Endodermal cell (in vitro differentiated cells): ENCODE results near the gene LYSMD4. TPM values are rescaled to one million over a fixed set of nuclear protein-coding genes. Genes with fewer than 3 reads are reported as not detected.
"Not testable (repeated sequence)": the region's sequence is repeated elsewhere in the genome, so short reads cannot be mapped to it uniquely, and the experiment has no call there.

Experiments
- DNase-seq: peaks from one replicate; pipeline ENCODE4 v3.0.0-alpha.2; 2017
- H3K27ac ChIP-seq: 2 replicates; pipeline ENCODE4 v1.5.1; 2013; ENCODE audit warnings: mild to moderate bottlenecking, low read depth, low read length, moderate library complexity
- H3K27me3 ChIP-seq: 2 replicates; pipeline ENCODE4 v1.6.1; 2013; ENCODE audit warnings: mild to moderate bottlenecking, low read length, moderate library complexity; ENCODE audit not compliant: insufficient read depth, control insufficient read depth, poor library complexity, severe bottlenecking
- H3K36me3 ChIP-seq: 2 replicates; pipeline ENCODE4 v1.7.0; 2013; ENCODE audit warnings: mild to moderate bottlenecking, low read length, moderate library complexity; ENCODE audit not compliant: control insufficient read depth, insufficient read depth
- H3K4me1 ChIP-seq: one replicate; pipeline ENCODE4 v1.7.0; 2013; ENCODE audit warnings: low read length; ENCODE audit not compliant: control insufficient read depth, insufficient read depth
- H3K4me3 ChIP-seq: 2 replicates; pipeline ENCODE4 v1.5.1; 2013; ENCODE audit warnings: mild to moderate bottlenecking, low read length, moderate library complexity
- H3K9ac ChIP-seq: 2 replicates; pipeline ENCODE4 v1.6.1; 2013; ENCODE audit warnings: mild to moderate bottlenecking, low read length, moderate library complexity; ENCODE audit not compliant: poor library complexity, severe bottlenecking; ENCODE audit errors: extremely low read depth
- H3K9me3 ChIP-seq: 2 replicates; pipeline ENCODE4 v1.6.1; 2013; ENCODE audit warnings: mild to moderate bottlenecking, low read length, moderate library complexity; ENCODE audit not compliant: control insufficient read depth
- H3K27ac Mint-ChIP-seq: 2 replicates; pipeline ENCODE4 v1.8.0; 2020; ENCODE audit warnings: mixed read lengths
- H3K27me3 Mint-ChIP-seq: 2 replicates; pipeline ENCODE4 v1.8.0; 2021; ENCODE audit warnings: mild to moderate bottlenecking, mixed read lengths; ENCODE audit not compliant: insufficient read depth
- H3K36me3 Mint-ChIP-seq: 2 replicates; pipeline ENCODE4 v1.8.0; 2020; ENCODE audit warnings: low read depth, mixed read lengths
- H3K4me1 Mint-ChIP-seq: 2 replicates; pipeline ENCODE4 v1.8.0; 2020; ENCODE audit warnings: mixed read lengths
- H3K4me3 Mint-ChIP-seq: 2 replicates; pipeline ENCODE4 v1.8.0; 2020; ENCODE audit warnings: mild to moderate bottlenecking, moderate library complexity, mixed read lengths
- H3K9me3 Mint-ChIP-seq: 2 replicates; pipeline ENCODE4 v1.8.0; 2020; ENCODE audit warnings: mild to moderate bottlenecking, mixed read lengths
- CTCF ChIP-seq: fragments of 200-600 bp; sonication (generic); conservative IDR thresholded peaks from 2 replicates; pipeline ENCODE4 v1.5.0; 2021; ENCODE audit warnings: antibody characterized with exemption, mild to moderate bottlenecking
- WGBS, 2 experiments: methylation state at CpG; one replicate each; pipeline versions ENCODE4 v1.1.5 to v1.1.7; 2013; ENCODE audit warnings: missing lambda C conversion rate in 2 of 2, mixed read lengths in 1 of 2; ENCODE audit not compliant: insufficient coverage in 1 of 2, insufficient read length in 1 of 2; 5-methylcytosine and 5-hydroxymethylcytosine counted together
- total RNA-seq, 2 donors: library from RNA; stranded (reverse); fragmentation: NEBNext Ultra II Directional in 1 of 2; extraction: Animal tissue kit (Norgen Biotek cat#: 25700) in 1 of 2; gene quantifications; 2 replicates in 1 of 2; 3 replicates in 1 of 2; pipeline ENCODE4 v1.2.1, GENCODE V29; 2021

LYSMD4 gene
- total RNA-seq, 2 donors from 2014 or later: 8.9 to 12.6 TPM

GRCh38 chr15:99735868-99736267 lies 2.6 kb upstream of the LYSMD4 start:
- WGBS, 2 experiments: 90 to 92% methylated on average over 3 to 4 of the region's 4 CpGs
- Histone ChIP-seq H3K4me1 (peaks cover 7% of the 10 kb centered on the region), H3K9ac (no peak overlapping the region), H3K9me3 (no peaks in the 10 kb centered on the region), H3K27ac (no peak overlapping the region), H3K4me3 (no peak overlapping the region), H3K27me3 (peaks cover 47% of the 10 kb centered on the region), H3K36me3 (no peaks in the 10 kb centered on the region)
- Mint-ChIP-seq H3K4me3 (no peak overlapping the region), H3K27me3 (peaks cover 55% of the 10 kb centered on the region), H3K27ac (no peak overlapping the region), H3K9me3 (no peaks in the 10 kb centered on the region), H3K4me1 (peaks cover 19% of the 10 kb centered on the region), H3K36me3 (no peaks in the 10 kb centered on the region)
- DNase-seq: no peak
- no peak for TF ChIP-seq CTCF

- no peaks in the 10 kb centered on the region for H3K9me3 Mint-ChIP-seq
Observed at GRCh38 chr15:99734575-99734974, 1.3 kb upstream of the LYSMD4 start.

GRCh38 chr15:99734040-99734291 lies 729 bp upstream of the LYSMD4 start:
- peak overlapping the region; percentile 70 for H3K4me3 Mint-ChIP-seq
- not testable (repeated sequence) for H3K27ac ChIP-seq, H3K36me3 ChIP-seq, H3K36me3 Mint-ChIP-seq, DNase-seq, H3K4me1 ChIP-seq, H3K9me3 ChIP-seq, H3K9me3 Mint-ChIP-seq
- H3K9ac ChIP-seq: peak overlapping the region; percentile 35
- peak overlapping the region; percentile 94 for H3K27ac Mint-ChIP-seq
- peaks cover 23% of the 10 kb centered on the region for H3K4me1 Mint-ChIP-seq
- peak overlapping the region; percentile 19 for H3K4me3 ChIP-seq
- WGBS, 2 experiments: 96 to 98% methylated on average over 6 to 13 of the region's 13 CpGs
- peaks cover 47% of the 10 kb centered on the region for H3K27me3 Mint-ChIP-seq
- H3K27me3 ChIP-seq: peaks cover 38% of the 10 kb centered on the region

More at GRCh38 chr15:99734575-99734974, 1.3 kb upstream of the LYSMD4 start:
- Mint-ChIP-seq H3K4me1 (peaks cover 23% of the 10 kb centered on the region), H3K27ac (no peak overlapping the region), H3K36me3 (peaks cover 4% of the 10 kb centered on the region), H3K4me3 (peak overlapping the region; percentile 70), H3K27me3 (peaks cover 52% of the 10 kb centered on the region)
- Histone ChIP-seq H3K27ac (no peak overlapping the region), H3K36me3 (no peaks in the 10 kb centered on the region), H3K9ac (no peak overlapping the region), H3K27me3 (peaks cover 44% of the 10 kb centered on the region), H3K4me3 (no peak overlapping the region), H3K4me1 (peaks cover 7% of the 10 kb centered on the region), H3K9me3 (no peaks in the 10 kb centered on the region)
- TF ChIP-seq CTCF: no peak
- no peak for DNase-seq
- 67 to 82% methylated on average over 1 of the region's 1 CpG for WGBS, 2 experiments

- TF ChIP-seq CTCF: no peak
- Mint-ChIP-seq H3K9me3 (no peaks in the 10 kb centered on the region), H3K27ac (no peak overlapping the region), H3K4me1 (peaks cover 23% of the 10 kb centered on the region), H3K4me3 (peak overlapping the region; percentile 70), H3K27me3 (peaks cover 36% of the 10 kb centered on the region), H3K36me3 (peaks cover 17% of the 10 kb centered on the region)
- WGBS, 2 experiments: 0 to 1% methylated on average over 9 to 46 of the region's 46 CpGs
- Histone ChIP-seq H3K36me3 (peaks cover 11% of the 10 kb centered on the region), H3K4me3 (peak overlapping the region; percentile 83), H3K9me3 (no peaks in the 10 kb centered on the region), H3K27me3 (peaks cover 27% of the 10 kb centered on the region), H3K9ac (peak overlapping the region; percentile 13), H3K4me1 (peaks cover 7% of the 10 kb centered on the region), H3K27ac (peak overlapping the region; percentile 17)
- DNase-seq: no peak
Observed at GRCh38 chr15:99732751-99733267, 428 bp downstream of the LYSMD4 start.
